HepG2 (cell line): ENCODE data around the gene LYZ. TPM values are rescaled to one million over a fixed set of nuclear protein-coding genes. Genes with fewer than 3 reads are reported as not detected.

ENCODE experiments used
- ATF7 ChIP-seq, 2 experiments: fragments of 450-650 bp in 1 of 2; sonication (generic) in 1 of 2; formaldehyde crosslinking in 1 of 2; IDR thresholded peaks; 2 replicates each; pipeline versions ENCODE4 v1.4.0 to v1.6.1; 2016 to 2020; ENCODE audit warnings: antibody characterized with exemption in 1 of 2, mild to moderate bottlenecking in 1 of 2, missing genetic modification reagents in 1 of 2
- DNMT3B ChIP-seq: conservative IDR thresholded peaks from 2 replicates; pipeline ENCODE4 v1.6.1; 2016; ENCODE audit warnings: missing biosample characterization, control low read depth
- KLF11 ChIP-seq: IDR thresholded peaks from 2 replicates; pipeline ENCODE4 v1.6.1; 2016; ENCODE audit warnings: missing compliant biosample characterization
- KLF15 ChIP-seq: sonication (generic); formaldehyde crosslinking; IDR thresholded peaks from 2 replicates; pipeline ENCODE4 v1.8.1; 2023; ENCODE audit warnings: borderline replicate concordance, mild to moderate bottlenecking, inconsistent platforms, missing genetic modification reagents, mixed read lengths
- NFE2 ChIP-seq: sonication (generic); formaldehyde crosslinking; IDR thresholded peaks from 2 replicates; pipeline ENCODE4 v1.4.0; 2020; ENCODE audit warnings: missing genetic modification reagents
- NFKB2 ChIP-seq: sonication (generic); formaldehyde crosslinking; IDR thresholded peaks from 2 replicates; pipeline ENCODE4 v1.4.0; 2020; ENCODE audit warnings: missing genetic modification reagents, borderline replicate concordance
- RELA ChIP-seq: sonication (generic); formaldehyde crosslinking; IDR thresholded peaks from 2 replicates; pipeline ENCODE4 v1.4.0; 2020; ENCODE audit warnings: missing genetic modification reagents
- SKIL ChIP-seq: sonication (generic); formaldehyde crosslinking; IDR thresholded peaks from 2 replicates; pipeline ENCODE4 v1.8.0; 2022; ENCODE audit warnings: missing genetic modification reagents, mild to moderate bottlenecking, moderate library complexity, borderline replicate concordance
- SP1 ChIP-seq, 2 experiments: fragments of 450-650 bp in 1 of 2; sonication (generic) in 1 of 2; formaldehyde crosslinking in 1 of 2; IDR thresholded peaks; 2 replicates each; pipeline versions ENCODE4 v1.4.0 to v1.6.1; 2016 to 2020; ENCODE audit warnings: missing genetic modification reagents in 1 of 2
- YEATS2 ChIP-seq: sonication (generic); formaldehyde crosslinking; IDR thresholded peaks from 2 replicates; pipeline ENCODE4 v1.4.0; 2020; ENCODE audit warnings: missing genetic modification reagents, borderline replicate concordance
- ZNF329 ChIP-seq: sonication (generic); formaldehyde crosslinking; IDR thresholded peaks from 2 replicates; pipeline ENCODE4 v1.9.0; 2021; ENCODE audit warnings: low read depth, mild to moderate bottlenecking, missing genetic modification reagents
- ZNF580 ChIP-seq: IDR thresholded peaks from 2 replicates; pipeline ENCODE4 v1.6.1; 2016; ENCODE audit warnings: low read depth, borderline replicate concordance
- ZNF746 ChIP-seq: sonication (generic); formaldehyde crosslinking; IDR thresholded peaks from 2 replicates; pipeline ENCODE4 v1.8.0; 2022; ENCODE audit warnings: mild to moderate bottlenecking, missing genetic modification reagents
- ZNF747 ChIP-seq: sonication (generic); formaldehyde crosslinking; IDR thresholded peaks from 2 replicates; pipeline ENCODE4 v1.8.1; 2023; ENCODE audit warnings: missing genetic modification reagents, mild to moderate bottlenecking, borderline replicate concordance
- ZNF784 ChIP-seq: sonication (generic); formaldehyde crosslinking; IDR thresholded peaks from 2 replicates; pipeline ENCODE4 v1.5.1; 2020; ENCODE audit warnings: missing genetic modification reagents, mild to moderate bottlenecking, borderline replicate concordance
- ZNF841 ChIP-seq: sonication (generic); formaldehyde crosslinking; IDR thresholded peaks from 2 replicates; pipeline ENCODE4 v1.8.1; 2023; ENCODE audit warnings: missing genetic modification reagents, borderline replicate concordance
- ZZZ3 ChIP-seq: sonication (generic); formaldehyde crosslinking; IDR thresholded peaks from 2 replicates; pipeline ENCODE4 v1.4.0; 2020; ENCODE audit warnings: missing genetic modification reagents, mild to moderate bottlenecking, borderline replicate concordance
- polyA plus RNA-seq, 8 experiments: library from polyadenylated mRNA; depleted of rRNA in 3 of 8; stranded (reverse) in 7 of 8; unstranded in 1 of 8; fragments of >200 nt; fragmentation: Illumina TruSeq in 4 of 8; extraction: Trizol in 4 of 8; gene quantifications; 2 replicates each; pipeline versions ENCODE4 v1.2.1 to v1.2.3, GENCODE V29; 2011 to 2016; ENCODE audit warnings: low read depth in 4 of 8, missing spikeins in 1 of 8, mixed read lengths in 1 of 8; ENCODE audit not compliant: insufficient read depth in 1 of 8
- total RNA-seq, 5 experiments: library from RNA; depleted of rRNA; stranded (reverse); fragments of >200 nt; fragmentation: Illumina TruSeq; extraction: Trizol; gene quantifications; 2 replicates each; pipeline ENCODE4 v1.2.3, GENCODE V29; 2016; ENCODE audit warnings: low read depth in 1 of 5
- TF ChIP-seq, protein P1 (sequence below): sonication (generic); formaldehyde crosslinking; IDR thresholded peaks from 2 replicates; pipeline ENCODE4 v1.4.0; 2020; ENCODE audit warnings: low read depth, missing genetic modification reagents
- TF ChIP-seq, protein P2 (sequence below): IDR thresholded peaks from 2 replicates; pipeline ENCODE4 v1.6.1; 2016; ENCODE audit warnings: missing compliant biosample characterization, missing genetic modification reagents, borderline replicate concordance

The LYZ gene
- total and polyA plus RNA-seq, 2 of the 13 experiments (the other 11 are each of a cell fraction or from before 2014, with no cell fraction given): 1,788 to 2,054 TPM

DNA sequence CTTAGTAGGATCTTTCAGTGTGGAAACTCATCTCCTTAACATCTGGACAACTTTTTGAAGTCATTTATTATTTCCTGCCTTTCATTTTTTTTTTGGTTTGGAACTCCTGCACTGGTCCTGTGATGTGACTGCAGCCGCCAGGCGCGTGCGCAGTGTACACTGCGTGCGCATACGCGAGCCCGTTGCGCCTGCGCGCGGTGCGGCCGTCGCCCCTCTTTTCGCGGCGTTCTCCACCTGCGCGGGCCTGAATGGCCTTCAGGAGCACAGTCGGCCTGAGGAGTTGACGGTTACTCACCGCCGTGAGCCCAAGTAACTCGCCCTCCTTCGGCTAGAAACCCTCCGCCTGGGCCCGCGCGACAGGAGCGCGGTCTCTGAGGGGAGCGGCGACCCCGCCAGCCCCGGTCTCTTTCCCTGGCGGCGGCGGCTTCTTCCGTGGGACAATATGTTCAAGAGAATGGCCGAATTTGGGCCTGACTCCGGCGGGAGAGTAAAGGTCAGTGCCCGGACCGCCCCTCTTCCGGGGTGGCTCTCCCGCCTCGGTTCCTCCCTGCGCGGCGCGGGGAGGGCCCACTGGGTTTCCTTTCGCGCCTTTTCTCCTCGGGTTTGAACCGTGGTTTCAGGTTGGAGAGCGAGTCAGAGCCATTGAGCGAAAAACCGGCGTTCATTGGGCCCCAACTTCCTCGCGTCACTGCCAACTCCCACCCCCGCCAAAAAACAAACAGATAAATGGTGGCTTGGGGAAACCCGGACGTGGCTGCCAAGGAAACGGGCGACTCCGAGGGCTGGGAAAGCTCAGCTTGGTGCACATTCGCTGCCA lies 11.6 kb downstream of the LYZ start, which contains the start of gene YEATS4 (continued):
- TF ChIP-seq SKIL: 0 out of 2 replicates have a peak, but pooled peaks have one; percentile 50
- TF ChIP-seq ZNF746 (CRISPR knock-in tag): peak; percentile 82
- peak; percentile 65; the same call in 1 of the 2 replicates for TF ChIP-seq ZNF841 (CRISPR knock-in tag)
- no peak for TF ChIP-seq ZNF580 (CRISPR knock-in tag)
- TF ChIP-seq ZZZ3 (CRISPR knock-in tag): peak; percentile 91; the same call in 1 of the 2 replicates
- no peak for TF ChIP-seq ZNF747
- peak; percentile 85; the same call in 1 of the 2 replicates for TF ChIP-seq KLF15 (CRISPR knock-in tag)
- TF ChIP-seq NFKB2: peak; percentile 85; the same call in 1 of the 2 replicates
- TF ChIP-seq YEATS2 (CRISPR knock-in tag): peak; percentile 87
- TF ChIP-seq, protein P1, sequence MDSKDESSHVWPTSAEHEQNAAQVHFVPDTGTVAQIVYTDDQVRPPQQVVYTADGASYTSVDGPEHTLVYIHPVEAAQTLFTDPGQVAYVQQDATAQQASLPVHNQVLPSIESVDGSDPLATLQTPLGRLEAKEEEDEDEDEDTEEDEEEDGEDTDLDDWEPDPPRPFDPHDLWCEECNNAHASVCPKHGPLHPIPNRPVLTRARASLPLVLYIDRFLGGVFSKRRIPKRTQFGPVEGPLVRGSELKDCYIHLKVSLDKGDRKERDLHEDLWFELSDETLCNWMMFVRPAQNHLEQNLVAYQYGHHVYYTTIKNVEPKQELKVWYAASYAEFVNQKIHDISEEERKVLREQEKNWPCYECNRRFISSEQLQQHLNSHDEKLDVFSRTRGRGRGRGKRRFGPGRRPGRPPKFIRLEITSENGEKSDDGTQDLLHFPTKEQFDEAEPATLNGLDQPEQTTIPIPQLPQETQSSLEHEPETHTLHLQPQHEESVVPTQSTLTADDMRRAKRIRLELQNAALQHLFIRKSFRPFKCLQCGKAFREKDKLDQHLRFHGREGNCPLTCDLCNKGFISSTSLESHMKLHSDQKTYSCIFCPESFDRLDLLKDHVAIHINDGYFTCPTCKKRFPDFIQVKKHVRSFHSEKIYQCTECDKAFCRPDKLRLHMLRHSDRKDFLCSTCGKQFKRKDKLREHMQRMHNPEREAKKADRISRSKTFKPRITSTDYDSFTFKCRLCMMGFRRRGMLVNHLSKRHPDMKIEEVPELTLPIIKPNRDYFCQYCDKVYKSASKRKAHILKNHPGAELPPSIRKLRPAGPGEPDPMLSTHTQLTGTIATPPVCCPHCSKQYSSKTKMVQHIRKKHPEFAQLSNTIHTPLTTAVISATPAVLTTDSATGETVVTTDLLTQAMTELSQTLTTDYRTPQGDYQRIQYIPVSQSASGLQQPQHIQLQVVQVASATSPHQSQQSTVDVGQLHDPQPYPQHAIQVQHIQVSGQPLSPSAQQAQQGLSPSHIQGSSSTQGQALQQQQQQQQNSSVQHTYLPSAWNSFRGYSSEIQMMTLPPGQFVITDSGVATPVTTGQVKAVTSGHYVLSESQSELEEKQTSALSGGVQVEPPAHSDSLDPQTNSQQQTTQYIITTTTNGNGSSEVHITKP (CRISPR knock-in tag): 0 out of 2 replicates have a peak, but pooled peaks have one; percentile 48
- TF ChIP-seq DNMT3B (CRISPR knock-in tag): no peak
- TF ChIP-seq, protein P2, sequence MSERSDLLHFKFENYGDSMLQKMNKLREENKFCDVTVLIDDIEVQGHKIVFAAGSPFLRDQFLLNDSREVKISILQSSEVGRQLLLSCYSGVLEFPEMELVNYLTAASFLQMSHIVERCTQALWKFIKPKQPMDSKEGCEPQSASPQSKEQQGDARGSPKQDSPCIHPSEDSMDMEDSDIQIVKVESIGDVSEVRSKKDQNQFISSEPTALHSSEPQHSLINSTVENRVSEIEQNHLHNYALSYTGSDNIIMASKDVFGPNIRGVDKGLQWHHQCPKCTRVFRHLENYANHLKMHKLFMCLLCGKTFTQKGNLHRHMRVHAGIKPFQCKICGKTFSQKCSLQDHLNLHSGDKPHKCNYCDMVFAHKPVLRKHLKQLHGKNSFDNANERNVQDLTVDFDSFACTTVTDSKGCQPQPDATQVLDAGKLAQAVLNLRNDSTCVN (CRISPR knock-in tag): peak; percentile 23; the same call in 1 of the 2 replicates
- 0 out of 2 replicates have a peak, but pooled peaks have one; percentile 40 for TF ChIP-seq ZNF784
- no peak for TF ChIP-seq ATF7 (IDR thresholded peaks at IDR 0.05)
- TF ChIP-seq ATF7 (CRISPR knock-in tag; IDR thresholded peaks at IDR 0.05): peak; percentile 47; the same call in 1 of the 2 replicates
- no peak for TF ChIP-seq ZNF329 (CRISPR knock-in tag)
- TF ChIP-seq KLF11 (CRISPR knock-in tag): 0 out of 2 replicates have a peak, but pooled peaks have one; percentile 33
- no peak for TF ChIP-seq SP1 (IDR thresholded peaks at IDR 0.05)
- peak; percentile 42; the same call in 1 of the 2 replicates for TF ChIP-seq SP1 (CRISPR knock-in tag; IDR thresholded peaks at IDR 0.05)
- no peak for TF ChIP-seq NFE2 (CRISPR knock-in tag)
- no peak for TF ChIP-seq RELA
